Cardiac muscle cell (in vitro differentiated cells and primary cell): ENCODE measurements around the gene PRND. TPM values are rescaled to one million over a fixed set of nuclear protein-coding genes. Genes with fewer than 3 reads are reported as not detected.

Experiments
- DNase-seq, 2 donors: peaks; one replicate each; pipeline versions ENCODE4 v3.0.0 to v3.0.0-alpha.2; 2010 to 2017; ENCODE audit warnings: low read depth in 1 of 2, low spot score in 1 of 2
- H3K27ac ChIP-seq: fragments of 200-600 bp; sonication (generic); 2 replicates; pipeline ENCODE4 v1.5.1; 2016
- H3K27me3 ChIP-seq: fragments of 200-600 bp; sonication (generic); 2 replicates; pipeline ENCODE4 v1.6.0; 2016; ENCODE audit warnings: control low read depth
- H3K36me3 ChIP-seq: fragments of 200-600 bp; sonication (generic); 2 replicates; pipeline ENCODE4 v1.5.1; 2016; ENCODE audit warnings: control low read depth
- H3K4me1 ChIP-seq: fragments of 200-600 bp; sonication (generic); 2 replicates; pipeline ENCODE4 v1.8.1; 2017; ENCODE audit warnings: low read depth, mild to moderate bottlenecking, mixed run types
- H3K4me3 ChIP-seq: fragments of 200-600 bp; sonication (generic); 2 replicates; pipeline ENCODE4 v1.5.1; 2016; ENCODE audit warnings: mild to moderate bottlenecking
- H3K9me3 ChIP-seq: fragments of 200-600 bp; sonication (generic); 2 replicates; pipeline ENCODE4 v1.5.1; 2017; ENCODE audit warnings: low read depth, mild to moderate bottlenecking, control low read depth
- polyA plus RNA-seq: library from polyadenylated mRNA; unstranded; fragments of >200 nt; fragmentation: Nextera tagmentation; extraction: Ambion mirVana; gene quantifications from 2 replicates; pipeline ENCODE4 v1.2.1, GENCODE V29; 2016
- total RNA-seq: library from RNA; depleted of rRNA; stranded (reverse); fragments of >200 nt; gene quantifications from 2 replicates; pipeline ENCODE4 v1.2.3, GENCODE V29; 2016
- TF ChIP-seq, protein P1 (sequence below): IDR thresholded peaks from 2 replicates; pipeline ENCODE4 v1.5.1; 2012; ENCODE audit warnings: low read depth, mild to moderate bottlenecking, low read length

PRND gene
- total and polyA plus RNA-seq, 2 experiments from 2014 or later = 0.39 TPM; not detected in 1

- Histone ChIP-seq H3K4me3 (no peak overlapping the region), H3K4me1 (no peaks in the 10 kb centered on the region), H3K27me3 (no peaks in the 10 kb centered on the region), H3K36me3 (no peaks in the 10 kb centered on the region), H3K27ac (no peak overlapping the region), H3K9me3 (no peaks in the 10 kb centered on the region)
- DNase-seq = no peak
- TF ChIP-seq, protein P1, sequence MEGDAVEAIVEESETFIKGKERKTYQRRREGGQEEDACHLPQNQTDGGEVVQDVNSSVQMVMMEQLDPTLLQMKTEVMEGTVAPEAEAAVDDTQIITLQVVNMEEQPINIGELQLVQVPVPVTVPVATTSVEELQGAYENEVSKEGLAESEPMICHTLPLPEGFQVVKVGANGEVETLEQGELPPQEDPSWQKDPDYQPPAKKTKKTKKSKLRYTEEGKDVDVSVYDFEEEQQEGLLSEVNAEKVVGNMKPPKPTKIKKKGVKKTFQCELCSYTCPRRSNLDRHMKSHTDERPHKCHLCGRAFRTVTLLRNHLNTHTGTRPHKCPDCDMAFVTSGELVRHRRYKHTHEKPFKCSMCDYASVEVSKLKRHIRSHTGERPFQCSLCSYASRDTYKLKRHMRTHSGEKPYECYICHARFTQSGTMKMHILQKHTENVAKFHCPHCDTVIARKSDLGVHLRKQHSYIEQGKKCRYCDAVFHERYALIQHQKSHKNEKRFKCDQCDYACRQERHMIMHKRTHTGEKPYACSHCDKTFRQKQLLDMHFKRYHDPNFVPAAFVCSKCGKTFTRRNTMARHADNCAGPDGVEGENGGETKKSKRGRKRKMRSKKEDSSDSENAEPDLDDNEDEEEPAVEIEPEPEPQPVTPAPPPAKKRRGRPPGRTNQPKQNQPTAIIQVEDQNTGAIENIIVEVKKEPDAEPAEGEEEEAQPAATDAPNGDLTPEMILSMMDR = no peak
Observed at GRCh38 chr20:4713401-4713800, 8.3 kb upstream of the PRND start.

DNA sequence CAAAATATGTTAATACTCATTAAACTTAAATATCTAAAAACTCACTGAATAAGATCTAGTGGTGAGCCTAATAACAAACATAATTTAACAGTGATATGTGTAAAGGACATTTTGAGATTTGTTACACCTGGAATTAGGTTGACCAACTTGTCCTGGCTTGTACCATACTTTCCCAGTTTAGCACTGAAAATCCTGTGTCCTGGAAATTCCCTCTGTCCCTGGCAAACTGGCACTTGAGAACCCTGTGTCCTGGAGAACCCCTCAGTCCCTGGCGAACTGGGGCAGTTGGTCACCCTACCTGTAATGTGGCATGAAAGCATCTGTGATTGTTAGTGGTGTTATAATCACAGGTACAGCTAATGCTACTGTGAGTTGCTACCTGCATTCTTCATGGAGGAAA, 6.9 kb upstream of the PRND start:
- no peak for DNase-seq
- no peaks in the 10 kb centered on the region for H3K27me3 ChIP-seq
- no peaks in the 10 kb centered on the region for H3K36me3 ChIP-seq
- H3K4me1 ChIP-seq = no peaks in the 10 kb centered on the region
- H3K9me3 ChIP-seq = no peaks in the 10 kb centered on the region
- H3K27ac ChIP-seq = no peak overlapping the region
- TF ChIP-seq, protein P1 = no peak
- no peak overlapping the region for H3K4me3 ChIP-seq

- no peak overlapping the region for H3K27ac ChIP-seq
- peak in 1 of 2 donors; percentile 9 for DNase-seq
- no peak overlapping the region for H3K4me3 ChIP-seq
Observed at GRCh38 chr20:4717816-4718570, 3.7 kb upstream of the PRND start.

GRCh38 chr20:4719190-4719589, 2.5 kb upstream of the PRND start:
- H3K27ac ChIP-seq = no peak overlapping the region
- H3K4me3 ChIP-seq = no peak overlapping the region
- peaks cover 8% of the 10 kb centered on the region for H3K4me1 ChIP-seq
- no peaks in the 10 kb centered on the region for H3K9me3 ChIP-seq
- H3K36me3 ChIP-seq = no peaks in the 10 kb centered on the region
- TF ChIP-seq, protein P1 = no peak
- H3K27me3 ChIP-seq = no peaks in the 10 kb centered on the region
- DNase-seq = no peak

More at GRCh38 chr20:4717816-4718570, 3.7 kb upstream of the PRND start:
- Histone ChIP-seq H3K4me1 (peaks cover 8% of the 10 kb centered on the region), H3K27me3 (no peaks in the 10 kb centered on the region), H3K9me3 (no peaks in the 10 kb centered on the region), H3K36me3 (no peaks in the 10 kb centered on the region)
- TF ChIP-seq, protein P1 = no peak

- H3K4me3 ChIP-seq = no peak overlapping the region
- TF ChIP-seq, protein P1 = peak; percentile 66
Observed at GRCh38 chr20:4720041-4720976, 1.4 kb upstream of the PRND start.

More at GRCh38 chr20:4720041-4720976, 1.4 kb upstream of the PRND start:
- Histone ChIP-seq H3K27ac (peak overlapping the region; percentile 40), H3K9me3 (no peaks in the 10 kb centered on the region), H3K36me3 (no peaks in the 10 kb centered on the region), H3K27me3 (no peaks in the 10 kb centered on the region), H3K4me1 (peaks cover 8% of the 10 kb centered on the region)
- DNase-seq = peak; percentile 83 to 84
